NCI-H1436 treated with DMSO at 0.1 percent for 48 hours (cell line): ENCODE results near the gene BICDL2.
A peak's percentile ranks its signal among the peaks of the same experiment; 100 is the strongest.
"Not testable (repeated sequence)": the region's sequence is repeated elsewhere in the genome, so short reads cannot be mapped to it uniquely, and the experiment has no call there.

Source experiments
- DNase-seq: peaks from one replicate; lab custom pipeline; 2025; lab: John Stamatoyannopoulos, UW

Gene BICDL2

DNA sequence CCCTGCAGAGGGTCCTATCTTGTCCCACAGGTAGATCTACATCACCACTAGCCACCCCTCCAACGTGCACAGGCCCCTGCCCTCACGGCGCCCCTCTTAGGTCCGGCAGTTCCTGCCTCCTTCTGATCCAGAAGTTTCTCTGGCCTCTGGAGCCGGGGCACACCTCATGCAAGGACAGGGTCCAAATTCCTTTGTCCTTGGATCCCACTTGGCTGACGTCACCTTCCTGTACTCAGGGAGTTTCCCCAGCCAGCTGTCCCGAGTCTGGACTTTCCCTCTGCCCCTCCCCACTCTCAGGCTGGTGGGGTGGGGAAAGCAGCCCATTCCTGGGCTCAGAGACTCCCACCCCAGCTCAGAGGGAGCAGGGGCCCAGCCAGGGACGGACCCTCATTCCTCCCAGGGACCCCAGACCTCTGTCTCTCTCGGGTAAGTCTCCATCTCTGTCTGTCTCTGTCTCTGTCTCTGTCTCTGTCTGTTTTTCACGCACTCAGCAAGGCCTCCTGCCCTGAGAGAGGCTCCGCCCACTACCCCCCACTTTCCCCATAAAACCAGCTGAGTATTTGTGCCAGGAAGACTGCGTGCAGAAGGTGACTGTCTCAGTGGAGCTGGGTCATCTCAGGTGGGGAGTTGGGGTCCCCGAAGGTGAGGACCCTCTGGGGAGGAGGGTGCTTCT, 28.5 kb upstream of the BICDL2 start, which contains the start of gene IL32:
IL32 (plus strand) TSS at position 572 of the 673 bp plus-strand sequence. CDS start 172 bp downstream, outside the sequence.
- no peak for DNase-seq

DNA sequence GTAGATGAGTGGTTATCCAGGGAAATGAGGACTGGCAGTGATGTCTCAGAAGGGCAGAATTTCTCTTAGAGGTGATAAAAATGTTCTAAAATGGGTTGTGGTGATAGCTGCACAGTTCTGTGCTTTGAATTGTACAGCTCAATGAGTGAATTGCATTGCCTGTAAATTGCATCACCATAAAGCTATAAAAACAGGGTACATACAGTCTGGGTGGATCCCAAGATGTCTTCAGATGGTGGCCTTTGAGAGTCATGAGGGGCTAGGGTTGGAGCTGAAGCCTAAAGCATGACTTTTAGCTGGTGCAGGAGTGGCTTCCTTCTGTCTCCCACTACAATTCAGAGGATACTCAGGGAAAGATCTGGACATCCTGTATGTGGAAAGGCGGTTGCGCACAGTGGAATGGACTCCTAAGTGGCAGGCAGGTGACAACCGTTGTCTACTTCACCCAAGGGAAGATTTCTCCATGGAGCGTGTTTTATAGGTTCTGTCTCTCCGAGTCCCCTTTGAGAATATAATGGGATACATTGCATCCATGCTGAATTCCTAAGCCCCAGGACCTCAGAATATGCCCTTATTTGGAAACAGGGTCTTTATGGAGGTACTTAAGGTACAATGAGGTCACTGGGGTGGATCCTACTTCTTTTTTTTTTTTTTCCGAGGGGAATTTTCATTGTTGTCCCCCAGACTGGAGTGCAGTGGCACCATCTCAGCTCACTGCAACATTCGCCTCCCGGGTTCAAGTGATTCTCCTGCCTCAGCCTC, 27.1 kb upstream of the BICDL2 start:
- DNase-seq: no peak

DNA sequence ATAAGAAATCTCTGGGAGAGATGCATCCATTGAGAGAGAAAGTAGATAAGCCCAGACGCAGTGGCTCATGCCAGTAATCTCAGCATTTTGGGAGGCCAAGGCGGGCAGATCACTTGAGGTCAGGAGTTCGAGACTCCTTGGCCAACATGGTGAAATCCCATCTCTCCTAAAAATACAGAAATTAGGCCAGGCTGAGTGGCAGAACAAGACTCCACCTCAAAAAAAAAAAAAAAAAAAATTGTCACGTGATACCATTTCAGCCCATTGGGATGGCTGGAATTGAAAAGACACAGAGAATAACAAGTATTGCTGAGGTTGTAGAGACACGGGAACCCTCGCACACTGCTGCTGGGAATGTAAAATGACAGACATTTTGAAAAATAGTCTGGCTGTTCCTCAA, 25.8 kb upstream of the BICDL2 start:
- no peak for DNase-seq

DNA sequence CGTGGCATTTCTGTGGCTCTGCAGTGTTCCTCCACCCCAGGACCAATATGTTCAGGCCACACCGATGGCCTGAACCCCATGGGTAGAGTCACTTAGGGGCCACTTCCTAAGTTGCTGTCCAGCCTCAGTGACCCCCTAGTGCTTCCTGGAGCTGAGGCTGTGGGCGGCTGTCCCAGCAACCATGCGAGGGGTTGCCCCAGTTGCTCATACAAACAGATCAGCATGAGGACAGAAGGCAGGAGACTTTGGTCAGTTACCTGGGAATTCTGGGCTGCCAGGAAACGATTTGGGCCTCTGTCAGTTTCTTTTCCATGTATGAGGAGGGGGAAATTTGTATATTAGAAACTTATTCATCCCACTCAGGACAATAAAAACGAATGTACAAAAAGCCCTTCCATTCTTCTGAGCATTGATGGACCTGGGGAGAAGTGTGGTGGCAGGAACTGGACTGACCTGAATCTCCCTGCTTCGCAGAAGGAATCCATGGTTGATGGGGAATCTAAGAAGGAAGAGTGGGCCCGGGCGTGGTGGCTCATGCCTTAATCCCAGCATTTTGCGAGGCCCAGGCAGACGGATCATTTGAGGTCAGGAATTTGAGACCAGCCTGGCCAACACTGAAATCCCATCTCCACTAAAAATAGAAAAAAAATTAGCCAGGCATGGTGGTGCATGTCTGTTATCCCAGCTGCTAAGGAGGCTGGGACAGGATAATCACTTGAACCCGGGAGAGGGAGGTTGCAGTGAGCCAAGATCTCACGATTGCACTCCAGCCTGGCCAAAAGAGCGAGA, 23.8 kb upstream of the BICDL2 start:
- no peak for DNase-seq

DNA sequence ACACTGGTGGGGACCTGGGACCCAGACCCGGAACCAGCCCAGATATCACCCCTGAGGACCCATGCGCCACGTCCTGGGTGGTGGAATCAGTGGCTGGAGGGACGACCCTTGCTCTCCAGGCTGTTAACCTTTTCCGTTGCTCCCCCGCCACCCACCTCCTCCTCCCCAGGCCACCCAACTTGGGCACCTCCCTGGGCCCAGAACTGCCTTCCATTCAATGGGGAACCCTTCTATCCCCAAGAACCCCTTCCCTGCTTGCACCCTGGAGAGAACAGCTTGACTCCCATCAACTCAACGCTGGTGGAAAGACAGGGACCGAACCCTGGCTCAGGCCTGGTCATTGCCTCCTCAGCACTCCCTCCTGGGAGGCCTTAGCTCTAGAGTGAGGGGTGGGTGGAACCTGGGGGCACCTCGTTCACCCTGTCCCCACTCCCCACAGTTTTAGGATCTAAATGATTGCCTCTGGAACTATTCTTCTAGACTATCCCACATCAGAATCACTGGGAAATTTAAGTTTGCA, 23.0 kb upstream of the BICDL2 start:
- DNase-seq: no peak

DNA sequence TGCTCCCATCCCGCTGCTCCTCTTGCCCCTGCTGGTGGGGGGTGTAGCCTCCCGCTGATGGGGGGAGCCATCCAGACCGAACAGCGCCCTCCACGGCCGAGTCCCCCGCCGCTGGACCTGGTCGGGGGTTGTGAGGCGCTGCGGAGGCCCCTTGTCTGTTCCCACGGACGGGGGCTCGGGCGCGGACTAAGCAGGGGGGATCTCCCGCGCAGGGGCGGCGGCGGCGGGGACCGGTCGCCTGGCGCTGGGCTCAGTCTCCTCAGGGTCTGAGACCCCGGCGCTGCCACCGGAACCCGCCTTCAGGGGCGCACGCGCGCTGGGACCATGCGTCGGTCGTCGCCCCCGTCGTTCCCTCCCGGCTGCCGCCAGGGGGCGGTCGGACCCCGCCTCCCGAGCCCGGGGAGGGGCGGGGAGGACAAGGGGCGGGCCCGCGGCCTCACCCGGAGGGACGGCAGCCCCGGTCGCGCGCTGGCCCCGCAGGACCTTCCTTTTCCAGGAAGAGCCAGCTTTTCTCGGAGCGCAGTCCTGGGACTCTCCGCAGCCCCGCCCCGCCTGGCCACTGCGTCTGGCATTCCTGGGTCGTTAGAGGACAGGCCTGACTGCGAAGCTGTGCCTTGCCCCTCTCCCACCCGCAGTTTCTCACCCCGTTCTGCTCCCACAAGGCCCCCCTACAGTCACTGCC, 22.4 kb upstream of the BICDL2 start:
- peak; percentile 32 for DNase-seq

DNA sequence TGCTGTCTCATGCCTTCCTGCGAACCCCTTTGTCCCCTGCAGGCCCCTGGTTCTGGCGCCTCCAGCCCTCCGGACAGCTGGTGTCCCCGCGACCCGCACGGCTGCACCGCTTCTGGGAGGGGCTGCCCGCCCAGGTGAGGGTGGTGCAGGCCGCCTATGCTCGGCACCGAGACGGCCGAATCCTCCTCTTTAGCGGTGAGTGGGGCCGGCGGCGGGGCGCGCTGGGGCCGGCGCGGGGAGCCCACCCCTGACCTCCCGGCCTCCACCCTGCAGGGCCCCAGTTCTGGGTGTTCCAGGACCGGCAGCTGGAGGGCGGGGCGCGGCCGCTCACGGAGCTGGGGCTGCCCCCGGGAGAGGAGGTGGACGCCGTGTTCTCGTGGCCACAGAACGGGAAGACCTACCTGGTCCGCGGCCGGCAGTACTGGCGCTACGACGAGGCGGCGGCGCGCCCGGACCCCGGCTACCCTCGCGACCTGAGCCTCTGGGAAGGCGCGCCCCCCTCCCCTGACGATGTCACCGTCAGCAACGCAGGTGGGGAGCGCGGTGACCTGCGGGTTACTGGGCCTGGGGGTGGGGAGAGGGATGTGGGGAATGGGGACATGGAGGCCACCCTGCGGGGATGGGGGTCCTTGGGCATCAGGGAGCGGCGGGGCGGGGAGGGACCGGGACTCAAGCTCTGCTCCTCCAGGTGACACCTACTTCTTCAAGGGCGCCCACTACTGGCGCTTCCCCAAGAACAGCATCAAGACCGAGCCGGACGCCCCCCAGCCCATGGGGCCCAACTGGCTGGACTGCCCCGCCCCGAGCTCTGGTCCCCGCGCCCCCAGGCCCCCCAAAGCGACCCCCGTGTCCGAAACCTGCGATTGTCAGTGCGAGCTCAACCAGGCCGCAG, 21.6 kb upstream of the BICDL2 start:
- DNase-seq: no peak

DNA sequence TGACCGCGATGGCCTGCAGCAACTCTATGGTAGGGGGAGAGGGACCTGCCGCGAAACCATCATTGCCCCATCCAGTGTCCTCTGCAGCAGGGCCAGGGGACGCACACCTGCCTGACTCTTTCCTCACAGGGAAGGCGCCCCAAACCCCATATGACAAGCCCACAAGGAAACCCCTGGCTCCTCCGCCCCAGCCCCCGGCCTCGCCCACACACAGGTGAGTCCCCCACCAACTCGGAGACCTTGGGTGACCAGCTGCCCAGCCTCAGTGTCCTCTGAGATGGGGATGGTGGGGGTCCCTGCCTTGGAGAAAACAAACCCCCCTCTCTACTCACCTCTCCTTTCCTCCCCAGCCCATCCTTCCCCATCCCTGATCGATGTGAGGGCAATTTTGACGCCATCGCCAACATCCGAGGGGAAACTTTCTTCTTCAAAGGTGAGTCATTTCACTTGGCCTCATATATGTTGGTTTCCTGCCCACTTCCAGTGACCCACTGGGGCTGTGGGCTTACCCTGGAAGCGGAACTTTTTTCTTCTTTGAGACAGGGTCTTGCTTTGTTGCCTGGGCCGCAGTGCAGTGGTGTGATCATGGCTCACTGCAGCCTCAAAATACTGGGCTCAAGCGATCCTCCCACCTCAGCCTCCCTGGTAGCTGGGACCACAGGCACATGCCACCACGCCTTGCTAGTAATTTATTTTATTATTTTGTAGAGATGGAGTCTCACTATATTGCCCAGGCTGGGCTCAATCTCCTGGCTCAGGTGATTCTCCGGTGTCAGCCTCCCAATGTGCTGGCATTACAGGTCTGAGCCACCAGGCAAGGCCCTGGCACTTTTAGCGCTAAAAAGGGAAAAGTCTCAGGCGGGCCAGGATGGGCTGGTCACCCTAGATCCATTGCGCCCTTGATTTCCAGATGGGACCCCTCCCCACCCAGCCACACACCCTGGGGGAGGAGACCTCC, 20.7 kb upstream of the BICDL2 start:
- DNase-seq: no peak

DNA sequence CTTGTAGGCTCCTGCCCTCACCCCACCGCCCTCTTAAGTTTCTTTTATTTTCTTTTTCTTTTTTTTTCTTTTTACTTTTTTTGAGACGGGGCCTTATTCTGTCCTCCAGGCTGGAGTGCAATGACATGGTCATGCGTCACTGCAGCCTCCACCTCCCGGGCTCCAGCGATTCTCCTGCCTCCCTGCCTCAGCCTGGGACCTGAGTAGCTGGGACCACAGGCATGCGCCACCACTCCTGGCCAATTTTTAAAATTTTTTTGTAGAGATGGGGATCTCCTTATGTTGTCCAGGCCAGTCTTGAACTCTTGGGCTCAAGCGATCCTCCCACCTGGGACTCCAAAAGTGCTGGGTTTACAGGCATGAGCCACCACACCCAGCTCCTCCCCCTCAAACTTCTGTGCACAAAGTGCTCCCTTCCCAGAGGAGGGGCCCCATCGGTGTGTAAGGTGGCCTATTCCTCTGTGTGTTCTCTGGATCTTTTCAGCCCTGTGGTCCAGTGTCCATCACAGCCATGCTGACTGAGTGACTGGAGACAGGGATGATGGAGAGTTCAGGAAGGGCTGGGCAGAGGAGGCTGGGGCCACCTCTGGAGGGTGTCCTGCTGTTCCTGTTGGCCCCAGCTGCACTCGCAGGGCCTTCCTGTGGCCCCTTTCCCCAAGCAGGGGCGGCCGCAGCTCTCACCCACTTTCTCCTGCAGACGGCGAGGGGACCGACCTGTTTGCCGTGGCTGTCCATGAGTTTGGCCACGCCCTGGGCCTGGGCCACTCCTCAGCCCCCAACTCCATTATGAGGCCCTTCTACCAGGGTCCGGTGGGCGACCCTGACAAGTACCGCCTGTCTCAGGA, 19.8 kb upstream of the BICDL2 start:
- DNase-seq: no peak

DNA sequence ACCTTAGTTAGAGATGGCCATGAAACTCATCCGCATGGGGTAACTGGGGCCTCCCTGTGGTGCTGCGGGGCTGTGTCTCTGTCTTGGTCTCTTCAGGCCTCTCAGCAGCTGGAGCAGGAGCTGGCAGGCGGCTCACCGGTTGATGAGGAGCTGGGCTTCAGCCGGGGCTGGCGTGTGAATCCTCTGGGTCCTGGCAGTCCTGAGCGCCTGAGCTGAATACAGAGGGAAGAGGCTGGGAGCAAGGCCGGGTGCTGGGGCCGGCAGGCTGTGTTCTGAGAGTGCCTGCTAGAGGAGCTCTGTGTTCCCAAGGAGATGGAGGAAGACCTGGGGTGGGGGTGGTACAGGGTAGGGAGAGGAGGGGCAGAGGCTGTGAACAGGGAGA, 19.0 kb upstream of the BICDL2 start:
- DNase-seq: not testable (repeated sequence)

DNA sequence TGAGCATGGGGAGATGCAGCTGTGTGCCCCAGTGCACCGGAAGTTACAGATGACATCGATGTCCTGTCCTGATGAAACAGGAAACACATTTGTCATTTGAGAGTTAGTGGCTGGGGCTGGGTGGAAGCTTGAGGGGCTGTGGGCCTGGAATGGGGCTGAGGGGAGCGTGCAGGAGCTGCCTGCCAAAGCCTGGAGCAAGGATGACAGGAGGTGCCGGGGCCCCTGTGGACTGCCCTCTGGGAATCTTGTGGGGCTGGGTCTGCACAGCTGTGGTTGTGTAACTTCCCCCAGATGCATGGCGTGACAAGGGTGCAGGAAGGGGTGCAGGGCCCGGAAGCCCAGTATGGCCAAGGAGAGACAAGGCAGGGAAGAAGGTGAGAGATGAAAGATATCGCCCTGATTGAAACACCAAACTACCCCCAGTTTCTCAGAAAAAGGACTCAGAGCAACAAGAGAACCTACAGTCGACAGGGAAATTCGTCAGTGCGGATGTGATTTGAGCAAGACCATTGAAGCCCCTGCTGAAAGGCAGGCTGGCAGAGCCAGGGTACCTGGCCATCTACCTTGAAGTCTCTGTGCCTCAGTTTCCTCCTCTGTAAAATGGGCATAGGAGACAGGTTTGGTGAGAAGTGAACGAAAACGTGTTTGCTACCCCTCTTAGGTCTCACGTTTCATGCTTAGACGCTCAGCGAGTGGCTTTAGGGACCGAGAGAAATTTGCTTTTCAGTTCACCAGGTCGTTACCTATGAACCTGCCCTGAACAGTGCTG, 18.4 kb upstream of the BICDL2 start:
- no peak for DNase-seq

DNA sequence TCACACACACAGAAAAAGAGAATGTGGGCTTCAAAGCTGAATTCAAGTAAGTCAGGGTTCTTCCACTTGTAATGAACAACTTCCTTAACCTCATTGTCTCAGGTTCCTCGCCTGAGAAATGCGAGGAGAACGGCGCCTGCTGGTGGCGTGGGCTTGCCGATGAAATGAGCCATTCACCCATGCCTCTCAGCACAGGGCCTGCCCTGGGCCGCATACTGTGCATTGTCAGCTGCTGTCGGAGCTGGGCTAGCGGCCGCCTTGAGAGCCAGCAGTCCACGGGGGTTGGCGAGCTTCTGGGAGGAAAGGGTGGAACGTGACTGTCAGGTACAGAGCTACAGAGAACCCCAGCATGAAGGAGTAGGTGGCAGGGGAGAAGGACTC, 16.6 kb upstream of the BICDL2 start:
- not testable (repeated sequence) for DNase-seq

DNA sequence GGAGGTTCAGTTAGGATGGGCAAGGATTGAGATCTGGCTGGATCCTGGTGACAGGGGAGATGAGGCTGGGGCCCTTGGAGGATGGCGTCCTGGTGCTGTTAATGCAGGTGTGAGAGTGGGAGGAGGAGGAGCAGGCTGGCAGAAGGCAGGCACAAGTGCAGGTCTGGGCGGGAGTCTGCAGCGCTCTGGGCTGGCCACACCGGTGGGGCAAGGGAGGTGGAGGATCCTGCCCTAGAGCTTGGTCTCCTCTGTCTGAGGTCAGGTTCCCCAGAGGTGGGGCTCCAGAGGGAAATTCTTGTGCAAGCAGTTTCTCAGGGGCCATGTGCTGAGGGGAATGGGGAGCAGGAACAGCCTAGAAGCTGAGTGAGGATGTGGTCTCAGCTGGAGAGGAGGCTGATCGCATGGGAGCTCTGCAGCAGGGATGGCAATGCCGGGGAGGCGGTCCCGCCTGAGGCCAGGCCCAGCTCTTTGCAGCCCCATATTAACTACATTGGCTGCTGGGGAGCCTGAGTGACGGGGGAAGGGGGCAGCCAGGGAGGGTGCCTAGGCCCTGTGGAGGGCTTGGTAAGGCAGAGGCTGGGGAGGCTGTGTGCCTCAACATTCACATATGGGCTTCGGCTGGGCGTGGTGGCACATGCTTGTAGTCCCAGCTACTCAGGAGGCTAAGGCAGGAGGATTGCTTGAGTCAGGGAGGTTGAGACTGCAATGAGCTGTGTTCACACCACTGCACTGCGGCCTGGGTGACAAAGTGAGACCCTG, 16.0 kb upstream of the BICDL2 start:
- not testable (repeated sequence) for DNase-seq

DNA sequence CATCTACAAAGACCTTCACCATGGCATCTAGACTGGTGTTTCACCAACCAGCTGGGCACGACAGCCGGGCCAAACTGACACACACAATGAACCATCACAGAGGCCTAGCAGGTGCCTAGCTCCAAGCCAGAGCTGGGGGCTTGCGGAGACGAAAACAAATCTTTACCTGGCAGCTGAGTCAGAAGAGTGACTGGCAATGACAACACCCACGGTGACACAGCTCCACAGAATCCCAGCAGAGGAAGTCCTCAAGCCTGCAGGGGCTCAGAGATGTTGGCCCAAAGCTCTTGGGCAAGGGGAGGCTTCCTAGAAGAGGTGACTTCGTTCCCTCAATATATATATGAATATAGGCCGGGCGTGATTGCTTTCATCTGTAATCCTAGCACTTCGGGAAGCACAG, 14.8 kb upstream of the BICDL2 start:
- DNase-seq: no peak

DNA sequence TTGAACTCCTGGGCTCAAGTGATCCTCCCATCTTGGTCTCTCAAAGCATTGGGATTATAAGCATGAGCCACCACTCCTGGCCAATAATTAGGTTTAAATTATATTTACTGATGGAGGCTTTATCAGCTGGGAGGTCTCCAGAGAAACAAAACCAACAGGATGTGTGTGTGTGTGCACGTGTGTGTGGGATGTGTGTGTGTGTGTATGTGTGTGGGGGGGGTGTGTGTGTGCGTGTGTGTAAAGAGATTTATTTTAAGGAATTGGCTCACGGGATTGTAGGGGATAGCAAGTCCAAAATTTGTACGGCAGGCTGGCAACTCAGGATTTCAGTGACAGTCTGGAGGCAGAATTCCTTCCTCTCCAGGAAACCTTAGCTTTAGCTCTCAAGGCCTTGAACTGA, 14.3 kb upstream of the BICDL2 start:
- no peak for DNase-seq

DNA sequence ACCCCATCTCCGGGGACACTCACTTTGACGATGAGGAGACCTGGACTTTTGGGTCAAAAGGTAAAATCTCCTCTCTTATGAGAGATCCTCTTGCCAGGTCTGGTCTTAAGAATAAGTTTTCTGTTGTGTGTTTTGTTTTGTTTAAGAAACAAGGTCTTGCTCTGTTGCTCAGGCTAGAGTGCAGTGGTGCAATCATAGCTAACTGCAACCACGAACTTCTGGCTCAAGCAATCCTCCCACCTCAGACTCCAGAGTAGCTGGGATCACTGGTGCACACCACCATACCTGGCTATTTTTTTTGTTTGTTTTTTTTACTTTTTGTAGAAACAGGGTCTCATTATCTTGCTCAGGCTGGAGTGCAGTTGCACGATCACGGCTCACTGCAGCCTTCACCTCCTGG, 13.7 kb upstream of the BICDL2 start:
- DNase-seq: no peak

DNA sequence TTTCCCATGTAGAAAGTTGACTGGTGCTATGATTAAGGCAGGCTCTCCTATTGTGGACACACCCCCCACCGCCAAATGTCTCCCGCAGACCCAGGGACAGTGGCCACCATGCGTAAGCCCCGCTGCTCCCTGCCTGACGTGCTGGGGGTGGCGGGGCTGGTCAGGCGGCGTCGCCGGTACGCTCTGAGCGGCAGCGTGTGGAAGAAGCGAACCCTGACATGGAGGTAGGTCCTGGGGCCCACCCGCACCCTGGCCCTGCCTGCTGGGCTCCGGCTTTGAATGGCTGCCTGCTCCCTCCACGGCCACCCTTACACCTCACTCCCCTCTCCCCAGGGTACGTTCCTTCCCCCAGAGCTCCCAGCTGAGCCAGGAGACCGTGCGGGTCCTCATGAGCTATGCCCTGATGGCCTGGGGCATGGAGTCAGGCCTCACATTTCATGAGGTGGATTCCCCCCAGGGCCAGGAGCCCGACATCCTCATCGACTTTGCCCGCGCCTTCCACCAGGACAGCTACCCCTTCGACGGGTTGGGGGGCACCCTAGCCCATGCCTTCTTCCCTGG, 13.3 kb upstream of the BICDL2 start:
- DNase-seq: no peak
